SK-N-SH (cell line): Measurements from ENCODE around the gene NTN1.

Experiments used
- CTCF ChIP-seq: fragments of 200-600 bp; sonication (generic); IDR thresholded peaks from 2 replicates; pipeline ENCODE4 v1.6.1; 2017; ENCODE audit warnings: antibody characterized with exemption, mild to moderate bottlenecking, moderate library complexity
- FOXJ3 ChIP-seq: sonication (generic); formaldehyde crosslinking; IDR thresholded peaks from 2 replicates; pipeline ENCODE4 v1.5.1; 2020; ENCODE audit warnings: mild to moderate bottlenecking, missing genetic modification reagents
- MAX ChIP-seq: IDR thresholded peaks from 2 replicates; pipeline ENCODE4 v1.4.0; 2012; ENCODE audit warnings: low read depth
- NFIC ChIP-seq: IDR thresholded peaks from 2 replicates; pipeline ENCODE4 v1.4.0; 2012; ENCODE audit warnings: borderline replicate concordance
- RCOR1 ChIP-seq: fragments of 150-350 bp; IDR thresholded peaks from 2 replicates; pipeline ENCODE4 v1.6.1; 2017; ENCODE audit warnings: antibody characterized with exemption, low read length

DNA sequence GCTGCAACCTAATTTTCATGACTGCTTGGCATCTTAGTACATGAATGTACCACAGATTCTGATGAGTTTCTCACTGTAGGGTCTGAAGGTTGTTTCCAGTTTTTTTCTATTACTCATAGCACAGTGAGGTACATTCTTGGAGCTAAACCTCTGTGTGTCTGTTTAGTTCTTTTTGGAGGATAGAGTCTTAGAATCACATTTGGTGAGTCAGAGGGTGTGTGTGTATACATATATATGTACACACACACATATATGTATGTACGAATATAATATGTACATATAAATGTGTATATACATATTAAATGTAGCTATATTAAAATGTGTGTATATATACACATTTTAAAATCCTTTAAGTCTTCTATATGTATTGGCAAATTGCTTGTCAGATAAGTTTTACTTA lies 72.9 kb downstream of the NTN1 start:
- TF ChIP-seq CTCF (no peak), NFIC (no peak), RCOR1 (no peak), MAX (no peak), FOXJ3 (no peak)
